HL-60 (cell line): Measurements from ENCODE around the gene IZUMO1.

ENCODE experiments used
- DNase-seq, 2 experiments: peaks; one replicate each; pipeline ENCODE4 v3.0.0-alpha.2; 2010 to 2020; ENCODE audit warnings: low read depth in 1 of 2, low spot score in 1 of 2
- H3K27ac ChIP-seq: fragments of 250-450 bp; sonication (Bioruptor Pico); replicated peaks from 2 replicates; pipeline ENCODE4 v1.5.1; 2020; ENCODE audit warnings: mild to moderate bottlenecking, moderate library complexity
- H3K27me3 ChIP-seq: fragments of 250-450 bp; sonication (Bioruptor Pico); 2 replicates; pipeline ENCODE4 v1.5.1; 2021; ENCODE audit warnings: mild to moderate bottlenecking, moderate library complexity; ENCODE audit not compliant: insufficient read depth, poor library complexity, severe bottlenecking
- H3K4me3 ChIP-seq: replicated peaks from 2 replicates; pipeline ENCODE4 v1.5.1; 2011; ENCODE audit warnings: mild to moderate bottlenecking, control low read depth, low read length; ENCODE audit not compliant: insufficient read depth
- CTCF ChIP-seq: IDR thresholded peaks from one replicate; pipeline ENCODE4 v1.5.1; 2011; ENCODE audit warnings: low read length, control low read depth, inconsistent platforms; ENCODE audit not compliant: insufficient read depth
- GABPA ChIP-seq: IDR thresholded peaks from 2 replicates; pipeline ENCODE4 v1.6.1; 2012; ENCODE audit warnings: low read depth
- POLR2AphosphoS5 ChIP-seq: IDR thresholded peaks from 2 replicates; pipeline ENCODE4 v1.6.1; 2012; ENCODE audit warnings: low read depth
- REST ChIP-seq: IDR thresholded peaks from 2 replicates; pipeline ENCODE4 v1.6.1; 2012; ENCODE audit warnings: low read depth; ENCODE audit not compliant: insufficient replicate concordance
- SPI1 ChIP-seq: IDR thresholded peaks from 2 replicates; pipeline ENCODE4 v1.6.1; 2012; ENCODE audit warnings: low read depth, mild to moderate bottlenecking, borderline replicate concordance

IZUMO1 gene

DNA sequence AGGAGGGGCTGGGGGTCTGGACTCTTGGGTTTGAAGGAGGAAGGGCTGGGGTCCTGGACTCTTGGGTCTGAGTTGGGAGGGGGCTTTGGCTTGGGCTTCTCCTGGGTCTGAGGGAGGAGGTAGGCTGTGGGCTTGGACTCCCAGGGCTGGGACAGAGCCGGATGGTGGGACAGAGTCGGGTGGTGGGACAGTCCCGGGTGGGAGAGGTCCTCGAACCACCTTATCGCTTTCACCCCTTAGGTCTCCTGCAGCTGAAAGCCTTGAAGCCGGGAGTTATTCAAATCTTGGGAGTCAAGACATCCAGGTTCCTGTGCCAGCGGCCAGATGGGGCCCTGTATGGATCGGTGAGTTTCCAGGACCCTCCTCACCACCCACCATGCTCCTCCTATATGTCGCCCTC is 10.0 kb upstream of the IZUMO1 start:
- TF ChIP-seq SPI1, result no peak
- TF ChIP-seq REST, result no peak
- TF ChIP-seq POLR2AphosphoS5, result no peak
- no peak for TF ChIP-seq CTCF
- no peak for TF ChIP-seq GABPA
- DNase-seq, result no peak
- Histone ChIP-seq H3K27ac (no peak overlapping the region), H3K27me3 (peaks cover 34% of the 10 kb centered on the region), H3K4me3 (no peak overlapping the region)

- Histone ChIP-seq H3K27ac (no peak overlapping the region), H3K27me3 (peaks cover 38% of the 10 kb centered on the region), H3K4me3 (no peak overlapping the region)
- DNase-seq, result no peak
- TF ChIP-seq CTCF, result no peak
- no peak for TF ChIP-seq POLR2AphosphoS5
- no peak for TF ChIP-seq REST
- TF ChIP-seq SPI1, result no peak
- TF ChIP-seq GABPA, result no peak
Observed at GRCh38 chr19:48756212-48756611, 9.5 kb upstream of the IZUMO1 start.

- no peak for DNase-seq
- no peak overlapping the region for H3K4me3 ChIP-seq
- TF ChIP-seq CTCF (no peak), REST (no peak), POLR2AphosphoS5 (no peak), SPI1 (no peak), GABPA (no peak)
- no peak overlapping the region for H3K27ac ChIP-seq
- peaks cover 41% of the 10 kb centered on the region for H3K27me3 ChIP-seq
Observed at GRCh38 chr19:48755787-48756186, 9.1 kb upstream of the IZUMO1 start.
